NB4 (cell line): ENCODE data around the gene NTHL1.

Experiments used
- POLR2A ChIP-seq: IDR thresholded peaks from 2 replicates; pipeline ENCODE4 v1.6.1; 2011; ENCODE audit warnings: mild to moderate bottlenecking; ENCODE audit not compliant: insufficient read length; ENCODE audit errors: extremely low read depth
- TF ChIP-seq, protein P1 (sequence below): IDR thresholded peaks from one replicate; pipeline ENCODE4 v1.5.1; 2012; ENCODE audit warnings: low read depth, low read length

DNA sequence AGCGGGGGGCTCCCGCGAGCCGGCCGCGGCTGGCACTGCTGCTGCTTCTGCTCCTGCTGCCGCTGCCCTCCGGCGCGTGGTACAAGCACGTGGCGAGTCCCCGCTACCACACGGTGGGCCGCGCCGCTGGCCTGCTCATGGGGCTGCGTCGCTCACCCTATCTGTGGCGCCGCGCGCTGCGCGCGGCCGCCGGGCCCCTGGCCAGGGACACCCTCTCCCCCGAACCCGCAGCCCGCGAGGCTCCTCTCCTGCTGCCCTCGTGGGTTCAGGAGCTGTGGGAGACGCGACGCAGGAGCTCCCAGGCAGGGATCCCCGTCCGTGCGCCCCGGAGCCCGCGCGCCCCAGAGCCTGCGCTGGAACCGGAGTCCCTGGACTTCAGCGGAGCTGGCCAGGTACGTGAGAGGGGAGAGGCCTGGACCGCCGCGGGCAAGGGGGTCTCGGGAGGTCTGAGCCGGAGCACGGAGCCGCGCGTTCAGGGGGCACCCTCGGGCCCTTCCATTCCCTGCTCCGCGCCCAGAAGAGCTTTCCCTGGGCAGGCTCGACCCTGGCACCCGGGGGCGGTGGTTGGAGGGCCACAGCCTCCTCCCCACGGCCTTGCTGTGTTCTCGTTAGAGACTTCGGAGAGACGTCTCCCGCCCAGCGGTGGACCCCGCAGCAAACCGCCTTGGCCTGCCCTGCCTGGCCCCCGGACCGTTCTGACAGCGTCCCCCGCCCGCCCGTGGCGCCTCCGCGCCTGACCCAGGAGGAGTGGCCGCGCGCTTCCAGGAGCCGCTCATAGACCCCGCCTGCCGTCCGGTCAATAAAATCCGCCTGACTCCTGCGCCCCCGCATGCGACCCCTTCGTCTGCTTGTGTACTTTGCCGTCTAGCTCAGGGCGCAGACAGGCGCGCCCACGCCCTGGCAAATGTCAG, 27.5 kb downstream of the NTHL1 start:
- TF ChIP-seq, protein P1, sequence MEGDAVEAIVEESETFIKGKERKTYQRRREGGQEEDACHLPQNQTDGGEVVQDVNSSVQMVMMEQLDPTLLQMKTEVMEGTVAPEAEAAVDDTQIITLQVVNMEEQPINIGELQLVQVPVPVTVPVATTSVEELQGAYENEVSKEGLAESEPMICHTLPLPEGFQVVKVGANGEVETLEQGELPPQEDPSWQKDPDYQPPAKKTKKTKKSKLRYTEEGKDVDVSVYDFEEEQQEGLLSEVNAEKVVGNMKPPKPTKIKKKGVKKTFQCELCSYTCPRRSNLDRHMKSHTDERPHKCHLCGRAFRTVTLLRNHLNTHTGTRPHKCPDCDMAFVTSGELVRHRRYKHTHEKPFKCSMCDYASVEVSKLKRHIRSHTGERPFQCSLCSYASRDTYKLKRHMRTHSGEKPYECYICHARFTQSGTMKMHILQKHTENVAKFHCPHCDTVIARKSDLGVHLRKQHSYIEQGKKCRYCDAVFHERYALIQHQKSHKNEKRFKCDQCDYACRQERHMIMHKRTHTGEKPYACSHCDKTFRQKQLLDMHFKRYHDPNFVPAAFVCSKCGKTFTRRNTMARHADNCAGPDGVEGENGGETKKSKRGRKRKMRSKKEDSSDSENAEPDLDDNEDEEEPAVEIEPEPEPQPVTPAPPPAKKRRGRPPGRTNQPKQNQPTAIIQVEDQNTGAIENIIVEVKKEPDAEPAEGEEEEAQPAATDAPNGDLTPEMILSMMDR: no peak
- TF ChIP-seq POLR2A: no peak
